ENCODE results near the gene GHRHR.

DNA sequence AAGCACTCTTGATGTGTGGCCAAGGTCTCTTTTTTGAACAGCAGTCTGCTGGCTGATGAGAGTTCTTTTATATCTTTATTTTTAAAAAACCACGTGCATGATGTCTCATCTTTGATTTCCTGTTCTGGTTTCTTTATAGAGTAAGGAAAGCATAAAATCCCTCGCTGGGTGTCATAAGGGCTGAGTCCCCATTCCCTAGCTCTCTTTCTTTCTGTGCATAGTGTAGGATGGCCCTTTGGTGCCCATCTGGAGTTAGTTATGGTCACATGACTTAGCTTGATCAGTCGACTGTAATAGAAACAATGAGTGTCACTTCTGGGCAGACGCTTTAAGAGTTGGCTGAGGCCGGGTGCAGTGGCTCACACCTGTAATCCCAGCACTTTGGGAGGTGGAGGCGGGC lies 38.5 kb downstream of the GHRHR start:
- TF ChIP-seq, protein P1, sequence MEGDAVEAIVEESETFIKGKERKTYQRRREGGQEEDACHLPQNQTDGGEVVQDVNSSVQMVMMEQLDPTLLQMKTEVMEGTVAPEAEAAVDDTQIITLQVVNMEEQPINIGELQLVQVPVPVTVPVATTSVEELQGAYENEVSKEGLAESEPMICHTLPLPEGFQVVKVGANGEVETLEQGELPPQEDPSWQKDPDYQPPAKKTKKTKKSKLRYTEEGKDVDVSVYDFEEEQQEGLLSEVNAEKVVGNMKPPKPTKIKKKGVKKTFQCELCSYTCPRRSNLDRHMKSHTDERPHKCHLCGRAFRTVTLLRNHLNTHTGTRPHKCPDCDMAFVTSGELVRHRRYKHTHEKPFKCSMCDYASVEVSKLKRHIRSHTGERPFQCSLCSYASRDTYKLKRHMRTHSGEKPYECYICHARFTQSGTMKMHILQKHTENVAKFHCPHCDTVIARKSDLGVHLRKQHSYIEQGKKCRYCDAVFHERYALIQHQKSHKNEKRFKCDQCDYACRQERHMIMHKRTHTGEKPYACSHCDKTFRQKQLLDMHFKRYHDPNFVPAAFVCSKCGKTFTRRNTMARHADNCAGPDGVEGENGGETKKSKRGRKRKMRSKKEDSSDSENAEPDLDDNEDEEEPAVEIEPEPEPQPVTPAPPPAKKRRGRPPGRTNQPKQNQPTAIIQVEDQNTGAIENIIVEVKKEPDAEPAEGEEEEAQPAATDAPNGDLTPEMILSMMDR (IDR thresholded peaks at IDR 0.05): no peak
- no peak for TF ChIP-seq EP300 (IDR thresholded peaks at IDR 0.05)
- no peak for TF ChIP-seq POLR2A (IDR thresholded peaks at IDR 0.05)
